ENCODE measurements around the gene SAP30BP.
A peak's percentile ranks its signal among the peaks of the same experiment; 100 is the strongest.

The SAP30BP gene

GRCh38 chr17:75712446-75712845 lies 45.3 kb downstream of the SAP30BP start:
- ChIA-PET POLR2A (ENCODE audit: low non-redundant PET) (interaction anchor here (0.6 kb wide), 1 partner anchor 304 kb away, joined by 7 read pairs; no protein-coding TSS in a partner anchor), CTCF (interaction anchor here (0.6 kb wide), 1 partner anchor 220 kb away, joined by 3 read pairs; no protein-coding TSS in a partner anchor)
- TF ChIP-seq CTCF (conservative IDR thresholded peaks at IDR 0.05; ENCODE audit: low read depth) = no peak
- no peak overlapping the region for H3K27ac ChIP-seq
- DNase-seq (ENCODE audit: low spot score) = no peak

GRCh38 chr17:75719732-75720131 lies 52.6 kb downstream of the SAP30BP start:
- ChIA-PET CTCF (interaction anchor here (1.7 kb wide), 1 partner anchor 40 kb away, joined by 5 read pairs; no protein-coding TSS in a partner anchor), POLR2A (ENCODE audit: low non-redundant PET) (interaction anchor here (1.0 to 2.1 kb wide), 2 partner anchors 9 to 12 kb away, joined by 4 to 5 read pairs; no protein-coding TSS in a partner anchor)
- TF ChIP-seq CTCF (conservative IDR thresholded peaks at IDR 0.05; ENCODE audit: low read depth) = no peak
- H3K27ac ChIP-seq = peak overlapping the region; percentile 98
- no peak for DNase-seq (ENCODE audit: low spot score)

DNA sequence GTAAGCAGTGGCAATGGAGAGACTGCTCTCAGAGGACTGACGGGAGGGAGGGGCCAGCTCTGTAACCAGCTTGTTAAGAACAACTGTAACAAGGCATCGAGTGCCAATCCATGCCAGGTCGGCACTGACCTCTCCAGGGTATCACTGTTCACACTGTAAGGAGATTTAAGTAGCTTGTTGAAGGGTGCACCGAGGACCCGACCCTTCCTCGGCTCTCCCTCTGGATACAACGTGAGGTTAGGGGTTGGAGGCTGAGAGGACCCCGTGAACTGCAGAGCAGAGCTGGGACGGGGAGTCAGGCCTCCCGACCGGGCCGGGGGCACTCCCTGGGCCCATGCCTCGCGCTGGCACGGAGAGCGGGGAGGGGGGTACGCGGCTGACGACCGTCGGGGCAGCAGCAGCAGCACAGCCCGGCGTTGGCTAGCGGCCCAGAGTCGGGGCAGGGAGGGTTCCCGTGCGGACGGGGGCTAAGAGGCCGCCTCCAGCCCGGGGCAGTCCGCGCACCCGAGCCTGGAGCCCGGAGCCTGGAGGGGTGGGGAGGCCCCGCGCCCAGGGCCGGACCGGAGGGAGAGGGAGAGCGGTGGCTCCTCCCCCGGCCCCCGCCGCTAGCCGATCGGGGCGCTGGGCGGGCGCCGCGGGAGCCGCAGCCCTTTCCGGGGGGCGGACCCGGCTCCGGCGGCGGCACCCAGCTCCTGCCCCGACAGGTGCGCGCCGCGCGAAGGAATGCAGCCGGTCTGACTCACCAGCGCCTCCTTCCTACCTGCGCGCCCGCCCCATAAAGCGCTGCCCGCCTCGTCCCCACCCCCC lies 53.7 kb downstream of the SAP30BP start, which contains the start of gene ITGB4:
ITGB4 (plus strand) TSS at position 804 of the 807 bp plus-strand sequence. CDS start 3,245 bp downstream, outside the sequence.
- no peak for TF ChIP-seq CTCF (conservative IDR thresholded peaks at IDR 0.05; ENCODE audit: low read depth)
- POLR2A ChIA-PET (ENCODE audit: low non-redundant PET) = interaction anchor here (0.6 to 4.0 kb wide), 7 partner anchors 10 to 39 kb away, joined by 5 to 39 read pairs (median 10); no protein-coding TSS in a partner anchor
- peak within 1 kb of the TSS; percentile 98 for H3K27ac ChIP-seq
- DNase-seq (ENCODE audit: low spot score) = peak; percentile 92
- CTCF ChIA-PET = interaction anchor here (0.6 to 1.7 kb wide), 5 partner anchors 27 to 88 kb away, joined by 3 to 9 read pairs (median 6); partner anchors contain the start of gene SMIM5

- TF ChIP-seq CTCF (conservative IDR thresholded peaks at IDR 0.05; ENCODE audit: low read depth) = no peak
- H3K27ac ChIP-seq = peak overlapping the region; percentile 98
- no peak for DNase-seq (ENCODE audit: low spot score)
- ChIA-PET CTCF (interaction anchor here (0.5 to 1.6 kb wide), 6 partner anchors 27 to 155 kb away, joined by 3 to 9 read pairs (median 6); partner anchors contain the start of gene SMIM5), POLR2A (ENCODE audit: low non-redundant PET) (interaction anchor here (1.1 to 4.0 kb wide), 6 partner anchors 11 to 40 kb away, joined by 5 to 39 read pairs (median 11); no protein-coding TSS in a partner anchor)
Measured at GRCh38 chr17:75721463-75722011, 54.4 kb downstream of the SAP30BP start.

- POLR2A ChIA-PET (ENCODE audit: low non-redundant PET) = interaction anchor here (0.5 to 4.0 kb wide), 4 partner anchors 15 to 93 kb away, joined by 3 to 39 read pairs (median 12); no protein-coding TSS in a partner anchor
- H3K27ac ChIP-seq = peak overlapping the region; percentile 98
- no peak for TF ChIP-seq CTCF (conservative IDR thresholded peaks at IDR 0.05; ENCODE audit: low read depth)
- CTCF ChIA-PET = interaction anchor here (0.5 to 1.6 kb wide), 7 partner anchors 26 to 962 kb away, joined by 3 to 8 read pairs (median 4); no protein-coding TSS in a partner anchor
- no peak for DNase-seq (ENCODE audit: low spot score)
Measured at GRCh38 chr17:75722076-75722475, 54.9 kb downstream of the SAP30BP start.
